Activated T-cell treated with anti-CD3 and anti-CD28 coated beads, Interleukin-2, amount 50 U/mL, for 48 hours (primary cell): ENCODE data around the gene VOPP1.
"Not testable (repeated sequence)": the region's sequence is repeated elsewhere in the genome, so short reads cannot be mapped to it uniquely, and the experiment has no call there.

Experiments used
- DNase-seq, 2 experiments: peaks; one replicate each; pipeline ENCODE4 v3.0.0-alpha.2; 2020

The VOPP1 gene

DNA sequence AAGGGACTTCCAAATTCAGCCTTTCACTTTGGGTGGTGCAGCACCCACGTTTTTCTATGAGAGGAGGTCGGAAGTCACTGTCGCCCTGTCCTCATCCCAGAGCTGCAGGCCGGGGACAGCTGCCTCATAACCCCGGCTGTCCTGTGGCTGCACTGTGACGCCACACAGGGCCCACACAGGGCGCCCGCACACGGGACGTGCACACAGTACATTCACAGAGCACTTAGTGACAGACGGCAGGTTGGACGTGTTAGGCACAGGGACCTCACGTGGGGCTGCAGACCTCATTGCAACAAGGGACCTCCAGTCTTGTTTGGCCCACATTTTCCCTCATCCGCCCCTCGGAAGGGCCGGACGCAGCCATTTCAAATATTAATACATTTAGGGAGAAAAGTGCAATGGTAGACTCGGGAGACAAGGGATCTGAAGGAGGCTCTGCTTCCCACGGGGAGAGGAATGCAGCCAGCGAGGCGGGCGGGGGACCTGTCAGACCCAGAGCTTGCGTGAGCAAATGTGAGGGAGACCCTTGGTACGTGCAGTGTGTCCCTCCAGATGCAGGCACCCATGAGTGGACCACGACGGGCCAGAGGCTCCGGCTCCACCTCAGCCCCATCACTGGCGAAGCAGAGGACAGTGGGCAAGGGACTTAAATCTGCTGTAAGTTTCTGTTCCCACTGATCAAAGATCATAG, 86.7 kb downstream of the VOPP1 start:
- no peak for DNase-seq

DNA sequence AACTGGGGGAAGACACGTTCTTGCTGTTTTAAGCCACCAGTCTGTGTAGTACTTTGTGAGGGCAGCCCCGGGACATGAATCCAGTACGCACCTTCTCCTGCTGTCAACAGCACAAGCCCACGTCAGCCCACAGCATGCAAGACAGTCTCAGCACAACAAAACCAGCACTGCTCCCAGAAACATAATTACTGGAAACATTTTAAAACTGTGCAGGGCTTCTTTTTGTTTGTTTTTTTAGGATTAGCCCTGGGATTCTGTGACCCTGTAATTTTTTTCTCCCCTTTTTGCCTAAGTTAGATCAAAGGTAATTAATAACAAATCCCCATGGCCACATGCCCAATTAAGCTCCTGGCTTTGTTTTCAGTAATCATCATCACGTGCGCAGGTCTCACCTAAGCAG, 87.5 kb downstream of the VOPP1 start:
- DNase-seq, result no peak

DNA sequence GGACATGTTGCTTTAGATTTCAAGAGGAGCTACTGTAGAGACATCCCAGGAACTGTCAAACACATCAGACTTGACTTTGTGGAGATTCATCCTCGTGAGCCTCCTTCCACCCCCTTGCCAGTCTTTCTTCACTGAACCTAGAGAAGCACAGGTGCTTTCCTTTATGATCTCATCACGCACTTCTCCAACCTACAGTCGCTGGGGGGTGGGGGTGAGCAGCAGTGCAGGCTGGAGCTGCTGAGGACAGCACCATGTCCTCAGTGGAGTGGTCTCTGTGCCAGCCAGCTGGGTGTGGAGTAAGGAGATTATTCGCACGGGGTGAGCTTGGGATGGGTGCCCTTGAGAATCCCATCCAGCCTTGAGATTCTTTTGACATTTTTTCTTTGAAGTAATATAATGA, 88.1 kb downstream of the VOPP1 start:
- no peak for DNase-seq

DNA sequence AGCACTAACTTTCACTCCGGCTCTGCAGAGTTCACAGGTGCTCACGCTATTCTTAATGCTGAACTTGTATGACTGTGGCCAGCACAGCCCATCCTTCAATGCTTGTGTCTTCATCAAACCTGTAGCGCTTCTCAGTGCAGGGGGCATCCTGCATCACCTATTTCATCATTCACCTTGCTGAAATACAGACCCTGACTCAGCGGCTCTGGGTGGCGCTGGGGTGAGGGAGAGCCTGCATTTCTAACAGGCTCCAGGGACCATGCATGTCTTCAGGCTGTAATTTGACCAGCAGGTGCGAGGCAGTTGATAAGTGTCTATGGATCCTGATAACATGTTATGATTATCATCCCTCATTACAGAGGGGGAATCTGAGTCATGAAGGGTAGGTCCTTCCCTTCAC, 89.3 kb downstream of the VOPP1 start:
- DNase-seq, result peak; percentile 10 to 16

DNA sequence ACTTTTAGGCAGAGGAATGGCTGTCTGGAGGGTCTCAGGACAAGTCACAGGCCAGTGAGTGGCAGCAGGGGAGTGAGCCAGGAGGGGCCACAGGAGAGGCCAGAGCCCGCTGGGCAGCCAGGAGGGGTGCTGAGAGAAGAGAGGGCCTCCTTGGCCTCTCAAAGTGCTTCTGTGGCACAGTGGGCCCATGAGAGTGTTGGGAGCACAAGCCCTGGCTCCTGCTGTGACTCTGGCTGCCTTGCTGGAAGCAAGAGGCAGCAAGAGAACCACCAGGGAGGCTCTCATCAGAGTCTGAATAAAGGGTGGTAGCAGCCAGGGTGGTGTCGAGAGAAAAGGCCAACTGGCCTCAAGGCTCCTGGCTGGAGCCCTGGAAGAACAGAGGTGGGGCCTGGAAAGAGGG, 91.1 kb downstream of the VOPP1 start:
- DNase-seq, result peak; percentile 14 to 16

DNA sequence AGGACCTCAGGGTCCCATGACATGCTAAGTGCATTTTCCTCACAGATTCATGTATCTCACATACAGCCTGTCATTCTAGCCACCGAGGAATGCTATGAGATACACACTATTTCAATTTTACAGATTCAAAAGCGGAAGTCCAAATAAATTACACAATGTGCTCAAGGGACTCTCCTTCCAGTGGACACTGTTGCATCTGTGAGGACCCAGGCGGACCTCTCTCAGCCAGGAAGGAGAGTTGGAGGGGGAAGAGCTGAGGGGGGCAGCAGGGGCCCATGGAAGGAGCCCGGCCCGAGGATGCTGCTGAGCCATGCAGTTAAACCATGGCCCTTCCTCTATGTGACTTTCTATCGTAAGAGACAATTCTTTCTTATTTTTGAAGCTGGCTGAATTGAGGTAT, 93.6 kb downstream of the VOPP1 start:
- DNase-seq, result no peak

DNA sequence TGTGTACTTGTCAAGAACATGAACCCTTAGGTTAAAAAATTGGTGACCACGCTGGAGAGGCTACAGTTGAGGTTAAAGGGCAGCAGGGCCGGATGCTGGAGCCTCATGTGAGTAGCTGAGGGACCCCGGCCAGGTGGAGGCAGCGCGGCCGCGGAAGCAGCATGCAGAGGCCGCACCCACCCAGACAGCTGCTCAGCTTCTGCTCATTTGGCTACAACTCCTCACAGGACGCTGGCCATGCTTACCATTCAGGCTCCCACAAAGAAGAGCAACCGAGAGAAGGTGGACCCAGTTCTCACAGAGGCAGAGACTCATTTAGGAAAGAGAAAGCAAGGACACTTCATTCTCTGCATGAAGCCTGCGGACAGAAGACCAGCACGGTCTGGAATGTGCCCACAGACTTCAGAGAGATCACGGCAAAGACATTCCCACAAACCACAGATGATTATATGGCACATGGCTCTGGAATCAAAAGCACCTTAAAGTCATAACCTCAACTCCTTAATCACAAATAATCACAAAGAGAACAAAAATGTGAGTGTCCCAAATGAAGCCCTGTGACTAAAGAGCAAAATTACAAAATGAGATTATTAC, 94.4 kb downstream of the VOPP1 start:
- DNase-seq, result peak in 1 of 2 experiments; percentile 4

DNA sequence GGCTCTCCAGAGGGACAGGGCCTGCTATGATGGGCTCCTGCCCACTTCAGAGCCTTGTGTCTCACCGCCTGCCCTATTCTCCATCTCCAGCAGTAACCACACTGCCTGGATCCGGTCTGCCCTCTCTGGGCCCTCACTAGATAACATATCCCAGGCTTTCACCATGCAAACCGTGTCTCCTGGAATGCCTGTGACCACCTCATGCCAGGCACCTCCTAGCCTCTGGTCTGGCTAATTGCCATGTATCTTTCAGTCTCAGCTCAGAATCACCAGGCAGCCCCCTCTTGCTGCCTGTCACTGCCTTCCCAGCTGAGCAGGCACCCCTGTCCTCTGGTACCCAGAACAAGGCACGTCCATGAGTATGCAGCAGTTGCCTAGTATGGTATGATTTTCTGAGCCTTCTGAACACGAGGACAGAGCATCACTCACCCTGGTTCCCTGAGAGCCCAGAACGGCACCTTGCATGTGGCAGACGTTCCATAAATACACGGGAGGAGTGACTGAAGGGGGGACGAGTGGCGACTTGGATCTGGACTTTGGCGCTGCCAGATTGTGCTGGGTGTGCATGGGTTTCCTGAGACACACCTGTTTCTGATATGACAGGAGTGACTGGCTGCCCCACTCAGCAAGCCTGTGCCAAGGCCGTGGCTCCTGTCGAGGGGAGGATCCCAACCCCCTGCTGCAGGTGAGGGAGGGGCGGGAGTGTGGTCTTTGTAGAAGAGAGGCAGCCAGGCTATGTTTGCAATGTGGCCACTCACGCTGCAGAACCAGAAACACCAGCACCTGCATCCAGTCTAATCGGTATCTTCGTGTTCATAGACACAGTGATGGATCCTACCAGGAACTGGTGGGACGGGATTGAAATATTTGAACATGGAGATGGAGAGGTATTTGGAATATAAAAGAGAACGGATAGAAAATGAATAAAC, 95.2 kb downstream of the VOPP1 start:
- DNase-seq, result peak; percentile 11 to 14

DNA sequence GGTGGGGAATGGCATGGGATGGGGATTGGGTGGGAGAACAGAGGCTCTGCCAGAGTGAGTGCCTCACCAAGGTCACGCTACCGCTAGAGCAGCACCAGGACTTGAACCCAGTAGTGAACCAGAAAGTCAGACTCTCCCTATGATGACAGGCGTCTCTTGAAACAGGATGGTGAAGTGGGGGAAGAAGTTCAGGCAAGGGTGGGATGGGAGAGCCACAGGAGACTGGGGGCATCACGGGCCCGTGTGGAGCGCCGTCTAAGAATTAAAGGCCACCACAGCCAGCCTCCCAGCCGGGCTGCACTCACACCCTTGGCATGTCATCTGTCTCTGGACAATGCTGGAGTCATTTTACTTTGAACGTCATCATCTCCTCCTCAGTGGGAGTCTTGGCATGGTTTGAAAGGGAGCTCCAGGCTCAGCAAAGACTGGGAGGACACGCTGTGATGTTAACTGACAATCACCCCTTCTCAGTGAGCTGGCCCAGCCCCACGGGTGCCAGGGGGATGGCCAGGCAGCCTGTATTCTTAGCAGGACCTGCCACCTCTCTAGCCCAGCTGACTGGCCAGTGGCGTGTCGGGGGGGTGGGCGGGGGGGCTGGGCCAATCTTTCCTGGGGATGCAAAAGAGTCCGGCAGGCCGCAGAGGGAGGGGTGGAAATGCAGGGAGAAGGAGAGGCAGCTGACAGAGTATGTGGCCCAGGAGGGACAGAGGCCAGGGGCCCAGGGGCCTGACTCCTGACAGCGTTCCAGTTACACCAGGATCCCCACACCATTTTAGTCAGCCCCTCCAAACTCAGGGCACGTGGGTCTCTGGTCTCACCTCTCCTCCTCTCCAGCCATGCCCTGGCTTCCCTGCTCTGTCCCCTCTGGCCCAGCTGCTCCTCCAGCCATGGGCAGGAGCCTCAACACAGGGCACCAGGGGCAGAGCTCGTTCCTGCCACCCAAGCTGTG, 96.2 kb downstream of the VOPP1 start:
- peak; percentile 12 to 17 for DNase-seq

DNA sequence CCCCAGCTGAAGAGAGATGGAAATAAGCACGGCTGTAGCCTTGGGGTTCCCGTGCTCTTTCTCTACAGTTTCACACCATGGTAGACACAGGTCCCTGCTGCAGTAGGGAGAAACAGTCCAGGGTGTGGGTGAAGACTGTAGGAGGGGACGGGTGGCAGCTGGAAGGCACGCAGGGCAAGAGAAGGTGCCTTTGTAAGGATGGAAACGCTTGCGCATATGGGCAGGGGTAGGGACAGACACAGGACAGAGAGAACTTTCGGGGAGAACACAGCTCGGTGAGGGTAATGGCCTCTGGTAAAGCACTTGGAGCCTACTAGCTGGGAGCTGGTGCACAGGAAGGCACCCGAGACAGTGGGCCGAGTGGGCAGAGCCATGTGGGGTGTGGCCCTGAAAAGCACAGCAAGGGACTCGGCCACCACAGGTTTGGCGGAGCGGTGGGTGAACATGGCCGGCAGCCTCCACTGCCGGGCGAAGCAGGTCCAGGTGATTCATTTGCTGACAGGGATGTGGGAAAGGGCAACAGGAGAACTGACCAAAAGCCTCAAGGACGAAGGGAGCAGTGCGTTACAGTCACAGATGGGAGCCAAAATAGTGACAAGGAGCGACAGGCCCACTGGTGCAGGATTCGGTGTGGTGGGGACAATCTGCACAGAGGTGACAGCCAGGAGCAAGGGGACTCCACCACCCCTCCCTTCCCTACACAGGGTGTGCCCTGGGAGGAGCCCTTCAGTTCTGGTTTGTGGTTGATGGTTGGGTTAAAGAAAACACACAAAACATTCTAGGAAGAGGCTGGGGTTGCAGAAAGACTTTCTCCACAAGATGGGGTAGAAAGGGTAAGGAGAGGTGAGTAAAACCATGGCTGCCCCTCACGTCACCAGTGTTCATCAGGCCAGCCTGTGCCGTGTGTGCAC, 97.1 kb downstream of the VOPP1 start:
- peak in 1 of 2 experiments; percentile 17 for DNase-seq

DNA sequence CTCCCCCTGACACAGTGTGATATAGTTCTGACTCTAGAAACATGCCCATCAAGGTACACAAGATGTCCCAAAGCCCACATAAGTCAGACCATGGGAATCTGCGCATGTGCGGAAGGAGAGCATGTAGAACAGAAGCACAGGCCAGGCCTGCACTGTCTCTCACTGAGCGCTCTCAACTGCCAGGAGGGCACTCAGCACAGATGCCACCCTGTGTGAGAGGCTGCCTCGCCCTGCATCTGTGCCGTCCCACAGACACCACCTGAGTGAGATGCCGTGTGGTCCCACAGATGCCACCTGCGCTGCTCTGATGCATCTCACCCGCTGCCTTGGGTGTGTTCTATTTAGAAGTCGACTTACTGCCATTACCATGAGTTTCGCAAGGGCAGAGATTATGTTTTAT, 98.4 kb downstream of the VOPP1 start:
- DNase-seq, result peak in 1 of 2 experiments; percentile 12

DNA sequence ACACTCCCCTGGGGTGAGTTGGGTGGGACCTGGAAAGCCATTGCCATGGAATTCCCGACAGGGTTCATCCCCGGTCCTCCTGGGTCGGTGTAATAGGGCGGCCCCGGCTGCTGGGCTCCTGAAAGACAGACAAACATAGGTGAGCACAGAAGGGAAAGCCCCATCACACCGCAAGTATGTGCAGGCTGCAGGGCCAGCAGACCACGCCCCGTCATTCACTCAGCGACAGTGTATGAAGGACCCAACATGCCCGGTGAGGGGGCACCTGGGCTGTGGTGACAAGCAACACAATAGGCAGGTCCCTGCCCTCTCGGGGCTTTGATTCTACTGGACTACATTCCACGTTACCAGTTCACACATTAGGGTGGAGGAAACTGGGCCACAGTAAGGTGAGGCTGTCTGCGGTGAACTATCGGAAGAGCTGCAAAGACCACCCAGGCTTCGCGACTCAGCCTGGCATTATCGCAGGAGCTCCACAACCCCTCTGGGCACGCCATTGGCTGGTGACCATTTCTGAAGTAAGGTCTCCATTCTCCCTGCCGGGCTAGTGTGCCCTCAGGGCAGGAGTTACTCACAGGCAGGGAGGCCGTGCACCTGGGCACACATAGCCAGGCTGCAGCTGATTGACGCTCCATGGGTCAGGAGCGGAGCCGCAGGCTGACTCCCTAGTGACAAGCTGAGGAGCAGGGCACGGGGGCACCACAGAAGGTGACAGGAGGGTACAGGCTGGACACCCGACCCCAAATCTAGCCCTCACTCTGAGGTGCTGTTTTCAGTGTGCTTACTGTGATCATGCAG, 99.2 kb downstream of the VOPP1 start:
- peak in 1 of 2 experiments; percentile 9 for DNase-seq

DNA sequence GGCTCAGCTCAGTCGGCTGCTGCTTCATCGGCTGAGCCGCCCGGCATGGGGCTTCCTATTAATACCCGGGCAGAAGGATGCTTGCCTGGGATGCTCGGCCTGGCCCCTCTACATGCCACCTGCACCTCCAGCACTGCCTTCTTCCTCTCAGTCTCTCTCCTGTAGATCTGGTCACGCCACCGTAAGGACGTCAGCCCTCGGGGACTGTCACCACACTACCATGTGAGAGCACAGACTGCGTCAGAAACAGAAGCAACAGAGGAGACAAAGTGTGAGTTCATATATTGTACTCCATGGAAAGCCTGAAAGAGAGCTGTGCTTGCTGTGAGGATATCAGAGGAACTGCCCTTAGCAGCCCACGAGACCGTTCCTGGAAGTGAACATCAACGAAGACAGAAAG, 99.9 kb downstream of the VOPP1 start:
- DNase-seq, result not testable (repeated sequence)

DNA sequence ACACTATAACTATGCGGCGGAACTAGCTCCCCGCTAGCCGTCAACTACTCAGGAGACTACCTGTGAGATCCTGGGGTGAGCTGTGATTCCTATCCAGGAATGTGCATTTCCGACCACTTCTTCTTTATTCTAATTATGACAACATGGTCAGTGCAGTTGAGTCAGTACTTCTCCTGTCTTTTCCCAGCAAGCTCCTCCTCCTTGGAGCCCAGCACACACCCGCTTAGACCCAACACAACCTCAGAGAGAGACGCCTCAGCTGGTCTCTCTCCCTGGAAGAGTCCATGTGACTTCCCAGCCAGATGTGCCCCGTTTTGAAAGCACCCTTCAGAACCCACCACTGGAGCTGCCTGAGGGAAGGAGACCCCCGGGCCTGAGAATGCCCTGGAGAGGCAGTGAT, 100.7 kb downstream of the VOPP1 start:
- peak in 1 of 2 experiments; percentile 2 for DNase-seq

DNA sequence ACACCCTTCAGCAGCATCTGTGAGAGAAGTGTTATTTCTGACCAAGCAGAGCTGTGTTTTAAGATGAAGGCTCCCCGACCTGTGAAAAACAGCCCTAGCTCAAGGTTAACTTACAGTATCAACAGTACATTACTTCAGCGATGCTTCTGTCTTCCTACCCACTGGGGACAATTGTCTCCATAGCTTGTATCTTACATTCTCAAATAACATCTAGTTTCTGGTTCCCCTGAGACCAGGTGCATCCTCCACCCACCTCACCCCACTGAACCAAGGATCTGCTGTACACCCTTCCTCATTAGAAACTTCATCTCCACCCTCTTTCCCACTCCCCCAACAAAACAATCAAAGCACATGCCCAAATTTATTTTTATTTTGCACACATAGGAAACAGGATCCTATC, 102.0 kb downstream of the VOPP1 start:
- DNase-seq, result no peak

DNA sequence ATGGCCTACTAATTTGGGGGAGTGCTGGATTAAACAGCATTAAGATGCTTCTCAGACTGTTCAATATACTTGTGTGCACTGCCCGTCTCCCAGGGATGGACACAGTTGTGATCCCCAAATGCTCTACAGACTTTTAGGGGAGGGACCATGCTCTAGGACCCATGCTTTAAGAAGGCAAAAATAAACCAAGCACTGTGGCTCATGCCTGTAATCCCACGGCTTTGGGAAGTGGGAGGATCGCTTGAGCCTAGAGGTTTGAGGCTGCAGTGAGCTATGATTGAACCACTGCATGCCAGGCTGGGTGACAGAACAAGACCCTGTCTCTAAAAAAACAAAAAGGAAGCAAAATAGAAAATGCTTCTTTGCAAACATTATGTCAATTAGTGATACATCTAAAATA, 102.6 kb downstream of the VOPP1 start:
- no peak for DNase-seq

DNA sequence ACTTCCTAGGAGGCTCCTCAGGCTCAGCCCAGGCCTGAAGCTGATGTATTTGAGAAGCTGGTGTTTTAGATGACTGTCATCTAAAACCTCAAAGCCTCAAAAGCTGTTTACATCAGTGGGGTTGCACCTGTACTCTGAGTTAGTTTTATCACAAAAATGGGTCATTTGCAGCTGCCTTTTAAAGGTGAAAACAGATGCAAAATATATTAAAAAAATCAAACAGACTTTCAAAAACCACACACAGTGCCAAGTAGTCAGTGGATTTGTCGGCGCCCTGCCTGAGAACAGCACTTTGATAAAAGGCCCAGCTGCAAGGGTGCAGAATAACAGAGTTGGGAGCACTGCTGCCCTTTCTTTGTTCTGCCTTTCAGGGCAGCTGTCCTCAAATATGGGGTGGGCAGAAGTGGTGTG, 103.0 kb downstream of the VOPP1 start:
- no peak for DNase-seq

DNA sequence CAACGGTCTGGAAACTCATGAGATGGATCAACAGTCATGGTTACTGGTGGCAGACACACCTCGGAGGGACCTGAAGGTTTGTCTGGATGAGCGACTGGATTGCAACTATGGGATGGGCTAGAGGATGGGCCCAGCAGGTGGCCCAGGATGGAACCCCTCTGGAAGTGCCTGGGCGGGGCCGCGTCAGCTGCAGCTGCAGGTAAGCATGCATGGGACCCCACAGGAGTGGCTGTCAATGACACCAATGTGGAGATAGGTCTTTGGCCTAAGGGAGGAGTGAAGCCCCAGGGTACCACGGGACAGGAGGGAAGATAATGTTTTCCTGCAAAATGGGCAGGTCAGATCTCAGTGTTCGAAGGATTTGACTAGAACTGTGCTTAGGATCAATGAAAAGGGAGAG, 103.8 kb downstream of the VOPP1 start:
- no peak for DNase-seq

DNA sequence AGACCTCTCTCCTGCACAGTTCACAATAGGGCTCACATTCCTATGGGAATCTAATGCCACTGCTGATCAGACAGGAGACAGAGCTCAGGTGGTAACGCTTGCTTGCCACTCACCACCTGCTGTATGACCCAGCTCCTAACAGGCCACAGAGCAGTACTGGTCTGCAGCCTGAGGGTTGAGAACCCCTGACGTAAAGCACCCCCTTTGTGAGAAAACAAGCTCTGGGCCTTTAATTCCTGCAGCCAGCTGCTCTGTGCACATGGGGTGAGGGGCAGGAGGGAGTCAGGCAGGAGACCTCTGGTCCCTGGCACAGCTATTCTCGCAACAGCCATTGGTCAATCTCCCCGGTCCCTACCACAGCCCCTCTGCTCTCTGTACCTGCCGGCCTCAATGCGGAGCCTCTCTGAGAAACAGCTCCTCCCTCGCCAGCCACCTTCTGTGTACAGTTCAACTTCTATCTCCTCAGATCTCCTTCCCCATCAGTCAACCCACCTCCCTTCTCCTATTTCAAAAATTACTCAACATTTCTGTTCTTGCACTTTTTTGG, 105.2 kb downstream of the VOPP1 start:
- DNase-seq, result no peak

DNA sequence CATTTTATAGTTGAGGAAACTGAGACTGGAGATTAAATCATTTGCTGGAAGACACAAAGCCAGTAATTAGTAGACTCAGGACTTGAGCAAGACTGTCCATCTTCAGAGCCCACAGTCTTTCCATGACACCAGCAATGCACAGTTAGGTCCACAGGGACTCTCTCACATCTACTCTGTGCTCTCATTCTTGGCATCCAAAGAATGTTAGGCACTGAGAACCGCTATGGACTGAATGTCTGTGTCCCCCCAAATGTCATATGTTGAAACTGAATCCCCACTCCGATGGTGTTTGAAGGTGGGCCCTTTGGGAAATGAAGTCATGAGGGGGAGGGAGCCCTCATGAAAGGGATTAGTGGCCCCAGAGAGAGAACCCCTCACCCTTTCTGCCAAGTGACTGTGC, 106.6 kb downstream of the VOPP1 start:
- no peak for DNase-seq
